NCI-H1930 (cell line): ENCODE data around the gene TCEAL2.
A peak's percentile ranks its signal among the peaks of the same experiment; 100 is the strongest.
"Not testable (repeated sequence)": the region's sequence is repeated elsewhere in the genome, so short reads cannot be mapped to it uniquely, and the experiment has no call there.

Source experiments
- DNase-seq, 2 experiments: peaks; one replicate each; lab custom pipeline; 2025; lab: John Stamatoyannopoulos, UW

TCEAL2 gene

DNA sequence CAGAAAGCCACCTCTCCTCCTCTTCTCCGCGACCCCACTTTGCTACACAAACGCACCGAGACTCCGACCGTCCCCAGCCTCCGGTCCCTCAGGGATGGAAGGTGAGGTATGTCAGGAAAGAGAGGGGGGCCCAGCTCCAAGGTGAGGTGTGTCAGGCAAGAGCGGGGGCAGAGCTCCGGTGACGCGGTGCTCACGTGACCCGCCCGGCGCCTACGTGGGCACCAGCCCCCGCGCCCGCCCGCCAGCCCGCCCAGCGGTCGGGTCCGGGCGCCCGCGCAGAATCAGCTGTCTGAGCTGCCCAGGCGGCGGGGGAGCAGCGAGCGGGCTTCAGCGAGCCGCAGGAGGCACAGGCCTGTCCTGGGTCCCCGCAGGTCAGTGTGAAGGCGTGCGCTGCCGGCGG, at the start of gene TCEAL2:
Gene TCEAL2, plus strand, starts transcription at position 244 of the 400 bp plus-strand sequence. CDS start 1,152 bp downstream, outside the sequence.
- DNase-seq, result not testable (repeated sequence)

- DNase-seq, result no peak
Observed at GRCh38 chrX:102077426-102077825, 48.1 kb upstream of the TCEAL2 start.

GRCh38 chrX:102085706-102086105, 39.8 kb upstream of the TCEAL2 start:
- no peak for DNase-seq

DNA sequence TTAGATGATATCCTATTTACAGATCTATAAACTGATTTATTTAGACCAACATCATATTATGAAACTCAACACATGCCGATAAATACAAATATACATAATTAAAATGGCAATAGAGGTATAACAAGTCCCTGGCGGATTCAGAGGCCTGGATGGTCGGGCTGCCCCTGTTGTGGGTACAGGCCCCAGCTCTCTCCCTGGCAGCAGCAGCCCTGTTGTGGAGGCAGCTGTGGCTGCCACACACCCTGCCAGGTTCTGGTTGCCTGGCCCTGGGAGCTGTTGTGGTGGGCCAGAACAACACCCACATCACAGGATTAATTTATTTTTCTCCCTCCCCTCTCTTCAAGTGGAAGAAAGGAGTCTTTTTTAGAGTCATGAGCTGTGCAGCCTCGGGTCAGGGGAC, 12.1 kb upstream of the TCEAL2 start:
- no peak for DNase-seq

GRCh38 chrX:102115748-102116147, 9.7 kb upstream of the TCEAL2 start:
- DNase-seq, result no peak

GRCh38 chrX:102125014-102125413, 465 bp upstream of the TCEAL2 start:
- not testable (repeated sequence) for DNase-seq

DNA sequence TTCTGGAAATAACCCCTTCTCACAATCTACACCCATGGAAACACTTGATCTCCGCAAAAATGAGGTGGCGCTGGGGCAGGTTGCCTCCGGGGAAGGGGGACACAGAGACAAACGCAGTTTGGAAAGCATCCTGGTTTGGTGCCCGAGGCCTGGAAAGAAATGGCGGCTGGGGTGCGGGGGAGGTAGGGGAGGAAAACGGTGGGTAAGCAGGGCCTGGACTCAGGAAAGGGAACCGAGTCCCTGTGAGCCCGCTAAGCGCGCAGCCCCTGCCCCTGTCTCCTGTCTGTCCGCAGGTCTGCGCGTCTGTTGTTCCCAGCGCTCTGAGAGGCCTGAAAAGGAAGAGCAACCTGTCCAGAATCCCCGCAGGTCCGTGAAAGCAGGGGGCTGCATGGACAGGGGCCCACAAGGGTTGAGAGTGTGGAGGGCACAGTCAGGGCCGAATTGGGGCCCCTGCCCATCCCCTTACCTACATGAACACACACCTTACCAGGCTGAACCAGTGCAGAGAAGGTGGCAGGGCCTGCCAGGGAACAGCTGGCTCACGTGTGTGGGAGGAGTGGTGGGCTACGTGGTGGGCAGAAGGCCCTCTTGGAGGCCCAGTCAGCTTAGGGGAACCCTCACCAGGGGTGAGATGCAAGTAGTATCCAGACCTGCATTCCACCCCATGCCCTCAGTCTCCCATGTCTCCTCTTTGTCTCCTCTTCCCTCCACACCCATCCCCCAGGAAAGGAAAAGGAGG, 770 bp downstream of the TCEAL2 start:
- not testable (repeated sequence) for DNase-seq

- no peak for DNase-seq
Observed at GRCh38 chrX:102126863-102127262, 1.4 kb downstream of the TCEAL2 start.

DNA sequence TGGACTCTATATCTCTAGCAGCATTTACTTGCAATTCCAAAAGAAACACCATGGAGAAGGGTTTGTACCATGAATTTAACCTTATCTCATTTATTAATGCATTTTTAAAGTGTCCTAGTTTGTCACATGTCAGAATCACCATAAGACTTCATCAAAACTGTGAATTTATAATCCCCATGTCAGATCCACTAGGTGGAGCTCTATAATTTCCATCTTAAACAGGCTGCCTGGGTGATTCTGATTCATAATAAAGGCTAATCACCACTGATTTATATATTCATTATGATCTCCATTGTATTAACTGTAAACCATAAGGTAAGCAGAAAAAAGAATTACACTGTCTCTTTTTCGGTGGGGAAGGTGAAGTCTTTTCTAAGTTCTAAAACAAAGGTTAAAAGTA, 4.0 kb downstream of the TCEAL2 start:
- DNase-seq, result no peak

DNA sequence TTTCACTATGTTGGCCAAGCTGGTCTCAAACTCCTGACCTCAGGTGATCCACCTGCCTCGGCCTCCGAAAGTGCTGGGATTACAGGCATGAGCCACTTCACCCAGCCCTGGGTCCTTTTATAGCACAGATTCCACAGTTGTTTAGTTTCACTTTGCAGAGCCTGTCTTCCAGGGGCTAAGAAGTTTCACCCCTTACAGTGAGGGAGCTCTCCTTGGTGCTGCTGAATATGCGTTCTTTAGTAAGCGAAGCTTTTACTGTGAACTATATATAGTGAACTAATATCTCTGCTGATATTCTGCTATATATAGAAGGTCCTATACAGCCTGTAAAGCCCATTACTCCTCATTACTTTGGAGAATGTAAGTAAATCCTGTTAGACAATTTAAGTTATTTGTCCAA, 12.6 kb downstream of the TCEAL2 start:
- DNase-seq, result no peak

- DNase-seq, result not testable (repeated sequence)
Observed at GRCh38 chrX:102140876-102141275, 15.4 kb downstream of the TCEAL2 start.

GRCh38 chrX:102141631-102142030, 16.2 kb downstream of the TCEAL2 start:
- not testable (repeated sequence) for DNase-seq

- DNase-seq, result not testable (repeated sequence)
Observed at GRCh38 chrX:102142274-102142673, 16.8 kb downstream of the TCEAL2 start, which contains the start of gene TCEAL6. TSS of gene TCEAL6 (minus strand) at chrX:102142481.

- peak in 1 of 2 experiments; percentile 21 for DNase-seq
Observed at GRCh38 chrX:102154218-102154860, 28.9 kb downstream of the TCEAL2 start.

GRCh38 chrX:102154900-102155805, 29.7 kb downstream of the TCEAL2 start:
- DNase-seq, result no peak

DNA sequence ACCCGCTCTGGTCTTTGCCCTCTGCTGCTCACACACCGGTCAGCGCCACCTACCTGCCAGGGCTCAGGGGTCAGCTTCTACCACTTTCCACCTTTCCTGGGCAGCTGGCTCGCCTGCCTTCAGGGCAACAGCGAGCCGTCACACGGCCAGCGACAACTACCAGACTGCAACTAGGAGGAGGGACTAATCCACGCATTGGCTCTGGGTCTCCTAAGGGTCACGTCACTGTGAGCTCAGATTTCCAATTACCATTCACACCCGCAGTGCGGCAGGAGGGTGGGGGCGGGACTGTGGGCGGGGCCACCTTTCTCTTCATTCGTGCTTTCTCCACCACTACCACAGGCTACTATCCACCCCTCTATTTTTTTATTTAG, 30.3 kb downstream of the TCEAL2 start, which contains the start of gene BEX5:
Gene BEX5, minus strand, starts transcription at position 172 of the 374 bp plus-strand sequence. CDS start 1,712 bp downstream, outside the sequence.
- DNase-seq, result peak; percentile 59 to 68
